Stomach (tissue), 9 donors: ENCODE measurements around the gene CDH1. TPM values are rescaled to one million over a fixed set of nuclear protein-coding genes. Genes with fewer than 3 reads are reported as not detected.

Experiments used
- DNase-seq, 2 donors: peaks; one replicate each; pipeline versions ENCODE4 v3.0.0 to v3.0.0-alpha.2; 2013 to 2019
- H3K27ac ChIP-seq, 5 donors: fragments of 200-600 bp in 4 of 5; sonication (generic) in 4 of 5; one replicate each; pipeline ENCODE4 v1.5.1; 2013 to 2019; ENCODE audit warnings: mild to moderate bottlenecking in 1 of 5, moderate library complexity in 1 of 5
- H3K27me3 ChIP-seq, 3 donors: fragments of 200-600 bp; sonication (generic); one replicate each; pipeline ENCODE4 v1.5.1; 2017 to 2019; ENCODE audit warnings: mixed run types in 1 of 3
- H3K36me3 ChIP-seq, 4 donors: fragments of 200-600 bp; sonication (generic); 1 replicate in 3 of 4; 2 replicates in 1 of 4; pipeline ENCODE4 v1.5.1; 2016 to 2019
- H3K4me1 ChIP-seq, 4 donors: fragments of 200-600 bp; sonication (generic); one replicate each; pipeline ENCODE4 v1.5.1; 2016 to 2019
- H3K4me3 ChIP-seq, 4 donors: fragments of 200-600 bp; sonication (generic) in 3 of 4; one replicate each; pipeline ENCODE4 v1.5.1; 2016 to 2019; ENCODE audit warnings: mild to moderate bottlenecking in 1 of 4
- H3K9me3 ChIP-seq, 4 donors: fragments of 200-600 bp; sonication (generic); one replicate each; pipeline ENCODE4 v1.5.1; 2016 to 2019
- CTCF ChIP-seq, 7 experiments: fragments of 450-650 bp in 4 of 7; fragments of 200-600 bp in 3 of 7; sonication (generic) in 3 of 7; IDR thresholded peaks; one replicate each; pipeline ENCODE4 v1.5.1; 2016 to 2019; ENCODE audit warnings: antibody characterized with exemption in 7 of 7, control low read depth in 2 of 7, mild to moderate bottlenecking in 1 of 7
- EP300 ChIP-seq: sonication (generic); formaldehyde crosslinking; IDR thresholded peaks from one replicate; pipeline ENCODE4 v1.6.1; 2017; ENCODE audit warnings: antibody characterized with exemption
- POLR2A ChIP-seq, 4 donors: fragments of 450-650 bp; IDR thresholded peaks; one replicate each; pipeline ENCODE4 v1.6.1; 2016; ENCODE audit warnings: antibody characterized with exemption in 4 of 4, control low read depth in 2 of 4, mild to moderate bottlenecking in 1 of 4, moderate library complexity in 1 of 4
- POLR2AphosphoS5 ChIP-seq, 3 donors: sonication (generic); formaldehyde crosslinking; IDR thresholded peaks; one replicate each; pipeline ENCODE4 v1.6.1; 2016; ENCODE audit warnings: antibody characterized with exemption in 3 of 3
- WGBS, 5 donors: extraction: QIAGEN DNeasy Blood & Tissue Kit in 3 of 5; methylation state at CpG; one replicate each; pipeline versions ENCODE4 v1.1.5 to v1.1.7; 2013 to 2018; 5-methylcytosine and 5-hydroxymethylcytosine counted together
- intact Hi-C: fragments of 100-400 bp; cut with DNase I; formaldehyde crosslinking; loops from one replicate; pipeline ENCODE4 v1.15.1; 2023; ENCODE audit warnings: low total_unique reads
- polyA plus RNA-seq, 3 donors: library from polyadenylated mRNA; stranded (reverse); fragments of 200-250 nt; gene quantifications; one replicate each; pipeline ENCODE4 v1.2.3, GENCODE V29; 2013
- total RNA-seq, 5 donors: library from RNA; depleted of rRNA; stranded (reverse); fragments of >200 nt; gene quantifications; one replicate each; pipeline versions ENCODE4 v1.1.0 to v1.2.3, GENCODE V29; 2014 to 2016
- donor health status: healthy with polysubstance abuse.
- donor health status: Bipolar disorder and iron deficiency.
- donor health status: healthy.

Gene CDH1
- total and polyA plus RNA-seq, 8 donors, result 15.0 to 567 (median 132) TPM

- Histone ChIP-seq H3K4me3 (no peak overlapping the region), H3K27ac (no peak overlapping the region), H3K27me3 (no peaks in the 10 kb centered on the region), H3K4me1 (no peaks in the 10 kb centered on the region), H3K9me3 (no peaks in the 10 kb centered on the region), H3K36me3 (no peaks in the 10 kb centered on the region)
- TF ChIP-seq POLR2A (IDR thresholded peaks at IDR 0.05), result no peak
- TF ChIP-seq POLR2AphosphoS5 (IDR thresholded peaks at IDR 0.05), result no peak
- no peak for TF ChIP-seq CTCF (IDR thresholded peaks at IDR 0.05)
- TF ChIP-seq EP300, result no peak
- DNase-seq, result no peak
- WGBS, 5 donors, result 66 to 80% (median 70%) methylated on average over 8 of the region's 8 CpGs
- intact Hi-C loops, result no loop called here
Observed at GRCh38 chr16:68696514-68696913, 40.6 kb upstream of the CDH1 start.

GRCh38 chr16:68698091-68698490 is 39.0 kb upstream of the CDH1 start:
- H3K9me3 ChIP-seq, result no peaks in the 10 kb centered on the region
- H3K27me3 ChIP-seq, result no peaks in the 10 kb centered on the region
- no peak for TF ChIP-seq POLR2A (IDR thresholded peaks at IDR 0.05)
- TF ChIP-seq EP300, result no peak
- TF ChIP-seq POLR2AphosphoS5 (IDR thresholded peaks at IDR 0.05), result no peak
- TF ChIP-seq CTCF (IDR thresholded peaks at IDR 0.05), result no peak
- DNase-seq, result no peak
- H3K4me3 ChIP-seq, result no peak overlapping the region
- no peak overlapping the region for H3K27ac ChIP-seq
- intact Hi-C loops, result no loop called here
- 87 to 91% (median 89%) methylated on average over 22 to 23 of the region's 23 CpGs for WGBS, 5 donors
- no peaks in the 10 kb centered on the region for H3K36me3 ChIP-seq
- H3K4me1 ChIP-seq, result no peaks in the 10 kb centered on the region

DNA sequence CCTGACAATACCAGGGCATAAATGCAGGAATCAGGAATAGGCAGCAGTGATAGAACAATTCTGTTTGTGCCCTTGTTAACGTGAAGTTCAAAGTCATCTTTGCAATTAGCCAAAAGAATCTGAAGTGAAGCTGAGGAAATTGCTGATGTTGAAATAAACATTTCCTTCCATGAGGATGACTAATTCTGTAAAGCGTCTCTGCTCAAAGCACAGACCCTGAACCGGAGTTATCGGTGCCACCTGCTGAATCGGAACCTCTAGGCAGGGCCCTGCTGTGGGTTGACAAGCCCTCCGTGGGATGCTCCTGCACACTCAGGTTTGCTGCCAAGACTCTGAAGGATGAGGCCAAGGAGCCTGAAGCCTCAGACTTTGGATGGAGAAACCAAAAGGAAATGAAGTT is 37.0 kb upstream of the CDH1 start:
- WGBS, 5 donors, result 49 to 67% (median 53%) methylated on average over 6 of the region's 6 CpGs
- no peak for DNase-seq
- TF ChIP-seq EP300 (no peak), POLR2A (IDR thresholded peaks at IDR 0.05) (no peak), CTCF (IDR thresholded peaks at IDR 0.05) (no peak), POLR2AphosphoS5 (IDR thresholded peaks at IDR 0.05) (no peak)
- Histone ChIP-seq H3K36me3 (no peaks in the 10 kb centered on the region), H3K9me3 (no peaks in the 10 kb centered on the region), H3K27ac (no peak overlapping the region), H3K4me1 (peaks cover 0 to 7% (median 3%) of the 10 kb centered on the region in 4 donors), H3K27me3 (no peaks in the 10 kb centered on the region), H3K4me3 (no peak overlapping the region)
- intact Hi-C loops, result loop anchor here (10.0 kb wide), 1 partner anchor 105 kb away; no protein-coding TSS in a partner anchor

DNA sequence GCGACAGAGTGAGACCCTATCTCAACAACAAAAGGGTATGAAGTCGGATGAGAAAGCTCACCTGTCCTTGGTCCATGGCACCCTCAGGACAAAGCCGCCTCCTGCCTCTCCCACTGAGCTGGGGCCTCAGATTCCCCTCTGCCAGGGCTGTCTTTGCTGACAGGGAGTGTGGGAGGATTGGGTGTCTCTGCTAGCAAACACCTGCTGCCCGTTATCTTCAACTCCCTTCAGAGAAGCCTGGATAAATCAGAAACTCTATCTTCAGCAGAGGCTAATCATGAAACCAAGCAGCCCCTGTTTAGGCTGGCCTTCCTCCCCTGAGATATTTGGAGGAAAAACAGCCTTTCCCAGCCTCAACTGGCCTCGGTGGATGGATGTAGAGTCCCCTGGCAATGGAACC is 36.3 kb upstream of the CDH1 start:
- H3K4me1 ChIP-seq, result peaks cover 0 to 7% (median 3%) of the 10 kb centered on the region in 4 donors
- H3K27me3 ChIP-seq, result no peaks in the 10 kb centered on the region
- intact Hi-C loops, result loop anchor here (10.0 kb wide), 1 partner anchor 104 kb away; no protein-coding TSS in a partner anchor
- 81 to 90% (median 87%) methylated on average over 4 to 5 of the region's 5 CpGs for WGBS, 5 donors
- TF ChIP-seq POLR2AphosphoS5 (IDR thresholded peaks at IDR 0.05), result no peak
- TF ChIP-seq POLR2A (IDR thresholded peaks at IDR 0.05), result no peak
- TF ChIP-seq EP300, result no peak
- no peak for TF ChIP-seq CTCF (IDR thresholded peaks at IDR 0.05)
- no peak for DNase-seq
- H3K4me3 ChIP-seq, result no peak overlapping the region
- no peaks in the 10 kb centered on the region for H3K9me3 ChIP-seq
- no peaks in the 10 kb centered on the region for H3K36me3 ChIP-seq
- H3K27ac ChIP-seq, result no peak overlapping the region
